Sciatic nerve (tissue), 2 donors: ENCODE data around the gene PIK3R1. TPM values are rescaled to one million over a fixed set of nuclear protein-coding genes. Genes with fewer than 3 reads are reported as not detected.

Experiments used
- ATAC-seq: fragments of 200-7000 bp; cut with Tn5 transposase; one replicate; pipeline ENCODE4 v1.9.1; 2020; ENCODE audit warnings: mild to moderate bottlenecking, moderate library complexity
- DNase-seq: peaks from one replicate; pipeline ENCODE4 v3.0.0-alpha.2; 2020; ENCODE audit warnings: low spot score
- intact Hi-C: fragments of 100-400 bp; cut with DNase I; formaldehyde crosslinking; loops from one replicate; pipeline ENCODE4 v1.14.2; 2022
- total RNA-seq: library from RNA; stranded (reverse); fragmentation: NEBNext Ultra II Directional; extraction: Animal tissue kit (Norgen Biotek cat#: 25700); gene quantifications from one replicate; pipeline ENCODE4 v1.2.1, GENCODE V29; 2021
- donor health status: DM: no; HTN: no; CAD: no.
- donor health status: DM: no; HTN: no; CAD: no.

Gene PIK3R1
- total RNA-seq, 1 donor from 2014 or later, result 288 TPM

GRCh38 chr5:68264024-68264956 is 48.7 kb downstream of the PIK3R1 start:
- intact Hi-C loops, result no loop called here
- DNase-seq (no peak), ATAC-seq (no peak)

- ATAC-seq (peak; percentile 42), DNase-seq (no peak)
- intact Hi-C loops, result no loop called here
These were observed 49.8 kb downstream of the PIK3R1 start for GRCh38 chr5:68265347-68265746.

- ATAC-seq (peak; percentile 55), DNase-seq (no peak)
- intact Hi-C loops, result no loop called here
These were observed 50.4 kb downstream of the PIK3R1 start for GRCh38 chr5:68265822-68266395.

- DNase-seq (no peak), ATAC-seq (no peak)
- intact Hi-C loops, result no loop called here
These were observed 50.9 kb downstream of the PIK3R1 start for GRCh38 chr5:68266457-68266856.

- DNase-seq (no peak), ATAC-seq (no peak)
- intact Hi-C loops, result no loop called here
These were observed 51.5 kb downstream of the PIK3R1 start for GRCh38 chr5:68267066-68267465.

- no peak for ATAC-seq
- intact Hi-C loops, result no loop called here
- no peak for DNase-seq
These were observed 52.7 kb downstream of the PIK3R1 start for GRCh38 chr5:68268101-68268851.

GRCh38 chr5:68268852-68269130 is 53.2 kb downstream of the PIK3R1 start:
- intact Hi-C loops, result no loop called here
- no peak for ATAC-seq
- DNase-seq, result no peak

- ATAC-seq (no peak), DNase-seq (no peak)
- intact Hi-C loops, result no loop called here
These were observed 54.3 kb downstream of the PIK3R1 start for GRCh38 chr5:68269820-68270219.

- ATAC-seq, result no peak
- intact Hi-C loops, result no loop called here
- DNase-seq, result no peak
These were observed 54.9 kb downstream of the PIK3R1 start for GRCh38 chr5:68270399-68270975.

GRCh38 chr5:68271124-68271523 is 55.6 kb downstream of the PIK3R1 start:
- intact Hi-C loops, result no loop called here
- DNase-seq, result no peak

GRCh38 chr5:68272289-68272688 is 56.7 kb downstream of the PIK3R1 start:
- ATAC-seq, result no peak
- intact Hi-C loops, result no loop called here
- no peak for DNase-seq

More at GRCh38 chr5:68271124-68271523, 55.6 kb downstream of the PIK3R1 start:
- no peak for ATAC-seq

- intact Hi-C loops, result no loop called here
- ATAC-seq (peak; percentile 29), DNase-seq (no peak)
These were observed 58.3 kb downstream of the PIK3R1 start for GRCh38 chr5:68273717-68274409.

- DNase-seq, result no peak
- no peak for ATAC-seq
- intact Hi-C loops, result no loop called here
These were observed 59.5 kb downstream of the PIK3R1 start for GRCh38 chr5:68274847-68275651.

GRCh38 chr5:68276740-68277139 is 61.2 kb downstream of the PIK3R1 start:
- no peak for DNase-seq
- intact Hi-C loops, result no loop called here
- no peak for ATAC-seq

- intact Hi-C loops, result no loop called here
- DNase-seq, result no peak
- ATAC-seq, result no peak
These were observed 61.9 kb downstream of the PIK3R1 start for GRCh38 chr5:68277431-68277830.

- no peak for ATAC-seq
- no peak for DNase-seq
- intact Hi-C loops, result no loop called here
These were observed 64.4 kb downstream of the PIK3R1 start for GRCh38 chr5:68279984-68280383.

GRCh38 chr5:68282001-68282400 is 66.4 kb downstream of the PIK3R1 start:
- intact Hi-C loops, result no loop called here
- DNase-seq (no peak), ATAC-seq (no peak)

- no peak for ATAC-seq
- intact Hi-C loops, result no loop called here
- no peak for DNase-seq
These were observed 68.2 kb downstream of the PIK3R1 start for GRCh38 chr5:68283766-68284165.
